Upper lobe of left lung (tissue), 4 donors: ENCODE results near the gene NBEAL1.

ENCODE experiments used
- CTCF ChIP-seq, 6 experiments: fragments of 450-650 bp in 4 of 6; fragments of 200-600 bp in 2 of 6; sonication (generic) in 2 of 6; IDR thresholded peaks; one replicate each; pipeline ENCODE4 v1.5.1; 2016 to 2019; ENCODE audit warnings: antibody characterized with exemption in 6 of 6
- POLR2A ChIP-seq, 4 donors: fragments of 450-650 bp; IDR thresholded peaks; one replicate each; pipeline ENCODE4 v1.5.1; 2016 to 2017; ENCODE audit warnings: antibody characterized with exemption in 4 of 4, mild to moderate bottlenecking in 2 of 4
- POLR2AphosphoS5 ChIP-seq, 2 donors: sonication (generic); formaldehyde crosslinking; IDR thresholded peaks; one replicate each; pipeline ENCODE4 v1.5.1; 2017; ENCODE audit warnings: antibody characterized with exemption in 2 of 2

DNA sequence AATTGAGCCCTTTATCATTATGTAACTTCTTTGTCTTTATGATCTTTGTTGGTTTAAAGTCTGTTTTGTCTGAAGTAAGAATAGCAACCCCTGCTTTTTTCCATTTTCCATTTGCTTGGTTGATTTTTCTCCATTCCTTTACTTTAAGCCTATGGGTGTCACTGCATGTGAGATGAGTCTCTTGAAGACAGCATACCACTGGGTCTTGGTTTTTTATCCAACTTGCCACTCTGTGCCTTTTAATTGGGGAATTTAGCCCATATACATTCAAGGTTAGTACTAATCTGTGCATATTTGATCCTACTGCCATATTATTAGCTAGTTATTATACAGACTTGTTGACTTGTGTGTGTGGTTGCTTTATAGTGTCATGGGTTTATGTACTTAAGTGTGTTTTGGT, 89.6 kb downstream of the NBEAL1 start:
- TF ChIP-seq CTCF (IDR thresholded peaks at IDR 0.05), result no peak
- no peak for TF ChIP-seq POLR2A (IDR thresholded peaks at IDR 0.05)
- no peak for TF ChIP-seq POLR2AphosphoS5 (IDR thresholded peaks at IDR 0.05)
